Right lobe of liver (tissue), 6 donors: ENCODE data around the gene ZACN. TPM values are rescaled to one million over a fixed set of nuclear protein-coding genes. Genes with fewer than 3 reads are reported as not detected.

Experiments
- ATAC-seq, 4 donors: fragments of 200-7000 bp; cut with Tn5 transposase; one replicate each; pipeline ENCODE4 v1.9.1; 2020; ENCODE audit warnings: mild to moderate bottlenecking in 4 of 4, moderate library complexity in 4 of 4
- DNase-seq, 3 donors: peaks; one replicate each; pipeline ENCODE4 v3.0.0-alpha.2; 2020
- H3K27ac ChIP-seq, 3 donors: fragments of 200-600 bp; one replicate each; pipeline ENCODE4 v1.8.0; 2022
- H3K27me3 ChIP-seq, 2 donors: fragments of 200-600 bp; one replicate each; pipeline ENCODE4 v1.8.0; 2022
- H3K36me3 ChIP-seq, 4 donors: fragments of 200-600 bp; sonication (generic) in 1 of 4; one replicate each; pipeline versions ENCODE4 v1.5.1 to v1.8.0; 2017 to 2022; ENCODE audit warnings: control low read depth in 1 of 4
- H3K4me1 ChIP-seq, 4 donors: fragments of 200-600 bp; sonication (generic) in 1 of 4; one replicate each; pipeline versions ENCODE4 v1.5.1 to v1.8.0; 2017 to 2022; ENCODE audit warnings: control low read depth in 1 of 4
- H3K4me3 ChIP-seq, 3 donors: fragments of 200-600 bp; one replicate each; pipeline ENCODE4 v1.8.0; 2022
- H3K9me3 ChIP-seq, 4 donors: fragments of 200-600 bp; sonication (generic) in 1 of 4; one replicate each; pipeline versions ENCODE4 v1.5.1 to v1.8.0; 2017 to 2022; ENCODE audit warnings: control low read depth in 1 of 4
- CTCF ChIP-seq, 4 donors: fragments of 200-600 bp in 3 of 4; fragments of 450-650 bp in 1 of 4; IDR thresholded peaks; one replicate each; pipeline versions ENCODE4 v1.5.1 to v1.8.0; 2016 to 2022; ENCODE audit warnings: antibody characterized with exemption in 4 of 4, mild to moderate bottlenecking in 2 of 4
- POLR2A ChIP-seq: fragments of 450-650 bp; IDR thresholded peaks from one replicate; pipeline ENCODE4 v1.6.1; 2017; ENCODE audit warnings: antibody characterized with exemption, mild to moderate bottlenecking
- WGBS: methylation state at CpG from one replicate; pipeline ENCODE4 v1.1.6; 2018; ENCODE audit warnings: low coverage, low lambda C conversion rate; ENCODE audit not compliant: insufficient coverage; ENCODE audit errors: missing lambda C conversion rate; 5-methylcytosine and 5-hydroxymethylcytosine counted together
- intact Hi-C, 2 donors: fragments of 100-400 bp; cut with DNase I; formaldehyde crosslinking; loops; one replicate each; pipeline versions ENCODE4 v1.11.2 to v1.14.1; 2022
- microRNA-seq, 2 donors: library from miRNA; unstranded; fragments of <30 nt; microRNA quantifications; one replicate each; pipeline ENCODE4, GENCODE V29; 2019 to 2020
- small RNA-seq, 2 experiments: library from RNA; depleted of rRNA; stranded (forward); fragments of <200 nt; gene quantifications; one replicate each; pipeline ENCODE3, GENCODE V24; 2016
- total RNA-seq, 6 experiments: library from RNA; depleted of rRNA in 2 of 6; stranded (reverse); fragments of >200 nt in 2 of 6; fragmentation: NEBNext Ultra II Directional in 3 of 6; extraction: Animal tissue kit (Norgen Biotek cat#: 25700) in 3 of 6; gene quantifications; one replicate each; pipeline versions ENCODE4 v1.1.0 to v1.2.4, GENCODE V29; 2016 to 2023
- donor health status: DM: no; HTN: yes; CAD: no.
- donor health status: DM: no; HTN: no; CAD: no.
- donor health status: DM: no; HTN: no; CAD: no.
- donor health status: DM: no; HTN: yes; CAD: no.
- donor health status: DM: no; HTN: yes; CAD: no.

ZACN gene
- total RNA-seq, 6 experiments from 2014 or later = not detected

DNA sequence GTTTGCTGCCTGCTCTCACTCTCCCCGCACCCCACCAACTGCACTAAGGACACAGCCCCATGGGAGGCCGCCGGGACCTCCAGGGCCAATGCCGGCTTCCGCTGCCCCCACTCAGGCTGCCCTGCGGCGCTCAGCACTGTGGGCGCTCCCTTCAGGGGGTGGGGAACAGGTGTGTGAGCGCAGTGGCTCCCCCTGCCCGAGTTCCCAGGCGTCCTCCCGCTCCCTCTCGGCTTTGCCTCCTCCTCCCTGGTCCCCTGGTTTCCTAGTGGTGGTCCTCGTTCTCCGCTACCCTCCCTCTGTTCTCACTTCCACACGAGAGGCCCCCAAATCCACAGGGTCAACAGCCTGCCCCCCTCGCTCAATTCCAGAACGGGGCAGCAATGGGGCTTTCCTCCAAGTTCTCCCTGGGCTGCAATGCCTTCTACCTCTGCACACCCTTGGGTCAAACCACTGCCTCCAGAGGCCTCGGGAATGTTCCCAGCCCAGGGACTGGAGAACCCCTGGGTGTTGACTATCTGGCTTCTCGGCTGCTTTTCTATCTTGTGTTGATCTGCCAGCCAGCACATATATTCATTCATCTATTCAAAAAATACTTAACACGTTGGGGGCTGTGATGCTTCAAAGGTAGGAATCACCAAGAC is 52.2 kb downstream of the ZACN start:
- ATAC-seq (peak in 1 of 4 donors; percentile 11), DNase-seq (no peak)
- intact Hi-C loops = no loop called here
- 84% methylated on average over 16 of the region's 21 CpGs for WGBS
- Histone ChIP-seq H3K9me3 (no peaks in the 10 kb centered on the region), H3K4me1 (no peaks in the 10 kb centered on the region), H3K27me3 (no peaks in the 10 kb centered on the region), H3K27ac (no peak overlapping the region), H3K4me3 (no peak overlapping the region), H3K36me3 (no peaks in the 10 kb centered on the region)
- TF ChIP-seq CTCF (IDR thresholded peaks at IDR 0.05) = no peak
- TF ChIP-seq POLR2A = no peak

DNA sequence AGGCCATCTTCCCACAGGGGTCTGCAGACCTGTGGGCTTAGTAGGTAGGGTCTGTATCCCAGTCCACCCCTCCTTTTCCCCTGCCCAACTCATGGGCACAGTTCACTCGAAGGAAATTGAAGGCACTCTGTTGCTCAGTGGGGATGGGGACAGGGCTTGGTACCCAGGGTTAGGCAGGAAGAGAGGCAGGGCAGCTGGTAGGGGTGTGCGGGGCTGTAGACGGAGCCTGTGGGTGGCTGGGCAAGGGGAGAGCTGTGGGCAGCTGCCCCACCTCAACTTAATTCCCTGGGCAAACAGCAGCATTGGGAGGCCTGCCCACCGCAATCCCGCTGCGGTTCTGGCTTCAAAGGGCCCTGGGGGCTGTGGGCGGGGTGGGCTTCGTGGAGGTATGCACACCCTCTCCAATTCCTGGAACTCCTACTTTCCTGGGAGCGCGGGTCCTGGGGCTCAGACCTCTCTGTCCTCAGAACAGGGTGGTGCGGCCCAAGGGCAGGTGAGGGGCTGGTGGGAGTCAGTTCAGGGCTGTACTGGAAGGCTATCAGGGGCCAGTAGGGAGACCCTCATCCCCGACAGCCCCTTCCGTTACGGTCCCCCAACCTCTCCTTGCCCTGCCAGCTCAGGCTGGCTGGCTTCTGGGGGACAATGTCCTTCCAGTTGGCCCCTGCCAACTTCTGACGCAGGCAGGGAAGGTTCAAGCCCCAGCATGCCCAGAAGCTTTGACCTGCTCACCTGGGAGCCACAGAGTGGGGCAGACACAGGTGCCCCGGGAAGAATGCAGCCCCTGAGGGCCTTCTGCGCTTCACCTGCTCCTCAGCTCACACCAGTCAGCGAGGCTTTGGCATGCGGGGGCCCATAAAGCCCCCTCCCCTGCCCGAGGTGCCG is 53.0 kb downstream of the ZACN start:
- Histone ChIP-seq H3K36me3 (no peaks in the 10 kb centered on the region), H3K9me3 (no peaks in the 10 kb centered on the region), H3K4me1 (no peaks in the 10 kb centered on the region), H3K27me3 (no peaks in the 10 kb centered on the region), H3K27ac (no peak overlapping the region), H3K4me3 (no peak overlapping the region)
- DNase-seq (no peak), ATAC-seq (no peak)
- intact Hi-C loops = no loop called here
- 73% methylated on average over 2 of the region's 21 CpGs for WGBS
- no peak for TF ChIP-seq CTCF (IDR thresholded peaks at IDR 0.05)
- no peak for TF ChIP-seq POLR2A

Small RNAs within 50 kb of the gene (microRNA-seq; reads per million reads assigned to microRNA genes)
- 1.3 to 2.3 reads per million in 2 donors for gene MIR6868

Small RNAs within 50 kb of the gene (small RNA-seq; reads per million reads assigned to genes)
- 0 reads per million in 2 experiments for gene MIR6868

Other genes with a start within 250 kb of the ZACN start
- 10 to 100 TPM in 3 of 6 experiments, 1 to 10 TPM in 3; 3.4 to 12.5 (median 10.7) TPM for gene UNC13D, start 234.8 kb upstream of the ZACN start, total RNA-seq
- gene WBP2, start 223.8 kb upstream of the ZACN start, total RNA-seq = 10 to 100 TPM; 57.5 to 99.2 (median 68.7) TPM
- gene TRIM47, start 200.6 kb upstream of the ZACN start, total RNA-seq = 10 to 100 TPM in 5 of 6 experiments, 1 to 10 TPM in 1; 9.1 to 27.0 (median 21.5) TPM
- 1 to 10 TPM; 5.9 to 8.1 (median 7.6) TPM for gene TRIM65, start 182.2 kb upstream of the ZACN start, total RNA-seq
- gene MRPL38, start 174.3 kb upstream of the ZACN start, total RNA-seq = 10 to 100 TPM; 46.1 to 79.8 (median 57.3) TPM
- gene FBF1, start 138.1 kb upstream of the ZACN start, total RNA-seq = 1 to 10 TPM in 5 of 6 experiments, under 1 TPM in 1; 0.86 to 3.1 (median 2.7) TPM
- gene ACOX1, start 100.0 kb upstream of the ZACN start, total RNA-seq = 100 to 1,000 TPM; 112 to 202 (median 190) TPM
- 10 to 100 TPM in 5 of 6 experiments, 1 to 10 TPM in 1; 6.9 to 25.2 (median 14.1) TPM for gene TEN1, start 99.9 kb upstream of the ZACN start, total RNA-seq
- 10 to 100 TPM in 1 of 6 experiments, 1 to 10 TPM in 5; 2.2 to 11.0 (median 3.1) TPM for gene CDK3, start 78.3 kb upstream of the ZACN start, total RNA-seq
- under 1 TPM in 1 of 6 experiments, not detected in 5; 0.62 TPM for gene EVPL, start 51.9 kb upstream of the ZACN start, total RNA-seq
- 10 to 100 TPM; 31.0 to 37.0 (median 35.1) TPM for gene SRP68, start 6.7 kb upstream of the ZACN start, total RNA-seq
- gene GALR2, start 4.4 kb upstream of the ZACN start, total RNA-seq = under 1 TPM in 1 of 6 experiments, not detected in 5; 0.18 TPM
- 10 to 100 TPM; 38.5 to 57.9 (median 50.6) TPM for gene EXOC7, start 24.6 kb downstream of the ZACN start, total RNA-seq
- under 1 TPM in 3 of 6 experiments, not detected in 3; 0.06 to 0.12 (median 0.11) TPM for gene FOXJ1, start 62.1 kb downstream of the ZACN start, total RNA-seq
- gene RNF157, start 161.3 kb downstream of the ZACN start, total RNA-seq = 10 to 100 TPM in 2 of 6 experiments, 1 to 10 TPM in 2, under 1 TPM in 2; 0.39 to 14.5 (median 6.0) TPM
- 10 to 100 TPM in 4 of 6 experiments, 1 to 10 TPM in 2; 7.3 to 17.9 (median 14.5) TPM for gene UBALD2, start 186.2 kb downstream of the ZACN start, total RNA-seq
- 1 to 10 TPM in 4 of 6 experiments, under 1 TPM in 2; 0.43 to 2.2 (median 1.5) TPM for gene QRICH2, start 229.1 kb downstream of the ZACN start, total RNA-seq